Osteoblast (primary cell): Measurements from ENCODE around the gene TMEM245. TPM values are rescaled to one million over a fixed set of nuclear protein-coding genes. Genes with fewer than 3 reads are reported as not detected.

Experiments used
- DNase-seq: peaks from one replicate; pipeline ENCODE4 v3.0.0; 2011; ENCODE audit warnings: low spot score, mixed read lengths; ENCODE audit not compliant: insufficient read length; ENCODE audit errors: missing footprints
- H2AFZ ChIP-seq: 2 replicates; pipeline ENCODE4 v1.6.0; 2011; ENCODE audit warnings: mild to moderate bottlenecking, low read length
- H3K27ac ChIP-seq: 2 replicates; pipeline ENCODE4 v1.5.1; 2011; ENCODE audit warnings: mild to moderate bottlenecking, low read depth, low read length, moderate library complexity
- H3K27me3 ChIP-seq: 2 replicates; pipeline ENCODE4 v1.6.0; 2012; ENCODE audit warnings: mild to moderate bottlenecking, control low read depth, inconsistent platforms, low read length, moderate library complexity; ENCODE audit not compliant: insufficient read depth
- H3K36me3 ChIP-seq: 2 replicates; pipeline ENCODE4 v1.5.1; 2011; ENCODE audit warnings: mild to moderate bottlenecking, low read length, control low read depth, moderate library complexity; ENCODE audit not compliant: insufficient read depth
- H3K4me1 ChIP-seq: 2 replicates; pipeline ENCODE4 v1.5.1; 2011; ENCODE audit warnings: mild to moderate bottlenecking, low read length, control low read depth, moderate library complexity; ENCODE audit not compliant: insufficient read depth
- H3K4me2 ChIP-seq: 2 replicates; pipeline ENCODE4 v1.6.0; 2011; ENCODE audit warnings: mild to moderate bottlenecking, low read length; ENCODE audit not compliant: insufficient read depth
- H3K4me3 ChIP-seq: fragments of 200-600 bp; sonication (generic); 3 replicates; pipeline ENCODE4 v1.5.1; 2012; ENCODE audit warnings: mild to moderate bottlenecking, low read length, inconsistent platforms; ENCODE audit not compliant: insufficient read depth
- H3K79me2 ChIP-seq: 2 replicates; pipeline ENCODE4 v1.6.0; 2012; ENCODE audit warnings: mild to moderate bottlenecking, low read length, control low read depth, inconsistent platforms; ENCODE audit not compliant: insufficient read depth
- H3K9me3 ChIP-seq: 2 replicates; pipeline ENCODE4 v1.5.1; 2011; ENCODE audit warnings: low read depth, low read length, control low read depth
- H4K20me1 ChIP-seq: 2 replicates; pipeline ENCODE4 v1.6.0; 2012; ENCODE audit warnings: mild to moderate bottlenecking, low read length, control low read depth; ENCODE audit not compliant: insufficient read depth
- CTCF ChIP-seq: IDR thresholded peaks from 2 replicates; pipeline ENCODE4 v1.5.1; 2011; ENCODE audit warnings: mild to moderate bottlenecking, low read depth, low read length, moderate library complexity; ENCODE audit errors: extremely low read depth
- total RNA-seq: library from RNA; depleted of rRNA; stranded (reverse); fragments of >200 nt; gene quantifications from 2 replicates; pipeline ENCODE4 v1.2.3, GENCODE V29; 2012

The TMEM245 gene
- total RNA-seq, 1 donor: 45.2 TPM

GRCh38 chr9:109156708-109157107 lies 37.0 kb upstream of the TMEM245 start:
- Histone ChIP-seq H3K79me2 (no peaks in the 10 kb centered on the region), H3K4me1 (no peaks in the 10 kb centered on the region), H3K9me3 (no peaks in the 10 kb centered on the region), H4K20me1 (no peaks in the 10 kb centered on the region), H3K27me3 (peaks cover 15% of the 10 kb centered on the region), H3K36me3 (no peaks in the 10 kb centered on the region), H3K4me2 (no peak overlapping the region), H3K4me3 (no peak overlapping the region), H3K27ac (no peak overlapping the region), H2AFZ (no peak overlapping the region)
- DNase-seq: no peak
- TF ChIP-seq CTCF: no peak

- Histone ChIP-seq H3K9me3 (no peaks in the 10 kb centered on the region), H3K79me2 (no peaks in the 10 kb centered on the region), H3K4me2 (no peak overlapping the region), H3K36me3 (no peaks in the 10 kb centered on the region), H3K4me3 (no peak overlapping the region), H4K20me1 (no peaks in the 10 kb centered on the region), H3K4me1 (no peaks in the 10 kb centered on the region), H3K27ac (no peak overlapping the region), H2AFZ (no peak overlapping the region), H3K27me3 (peaks cover 27% of the 10 kb centered on the region)
- no peak for TF ChIP-seq CTCF
- DNase-seq: no peak
Observed at GRCh38 chr9:109150925-109151545, 31.3 kb upstream of the TMEM245 start.

- H3K79me2 ChIP-seq: no peaks in the 10 kb centered on the region
- no peak for TF ChIP-seq CTCF
- H3K27ac ChIP-seq: no peak overlapping the region
- H2AFZ ChIP-seq: no peak overlapping the region
- no peaks in the 10 kb centered on the region for H3K36me3 ChIP-seq
- H3K4me3 ChIP-seq: no peak overlapping the region
- H3K9me3 ChIP-seq: no peaks in the 10 kb centered on the region
- no peaks in the 10 kb centered on the region for H3K4me1 ChIP-seq
- no peak overlapping the region for H3K4me2 ChIP-seq
- no peak for DNase-seq
- H4K20me1 ChIP-seq: no peaks in the 10 kb centered on the region
- peaks cover 27% of the 10 kb centered on the region for H3K27me3 ChIP-seq
Observed at GRCh38 chr9:109149722-109150121, 30.0 kb upstream of the TMEM245 start.

GRCh38 chr9:109149089-109149488 lies 29.3 kb upstream of the TMEM245 start:
- H3K27me3 ChIP-seq: peaks cover 27% of the 10 kb centered on the region
- no peaks in the 10 kb centered on the region for H3K4me1 ChIP-seq
- no peaks in the 10 kb centered on the region for H3K36me3 ChIP-seq
- H3K4me3 ChIP-seq: no peak overlapping the region
- no peaks in the 10 kb centered on the region for H4K20me1 ChIP-seq
- DNase-seq: no peak
- H3K79me2 ChIP-seq: no peaks in the 10 kb centered on the region
- H3K9me3 ChIP-seq: no peaks in the 10 kb centered on the region
- no peak for TF ChIP-seq CTCF
- no peak overlapping the region for H2AFZ ChIP-seq
- no peak overlapping the region for H3K27ac ChIP-seq
- H3K4me2 ChIP-seq: no peak overlapping the region
